Testis (tissue), 2 donors: ENCODE measurements around the gene FBXO34.

ENCODE experiments used
- CTCF ChIP-seq, 3 experiments: fragments of 450-650 bp in 2 of 3; fragments of 200-600 bp in 1 of 3; sonication (generic) in 1 of 3; IDR thresholded peaks; one replicate each; pipeline ENCODE4 v1.5.1; 2016 to 2019; ENCODE audit warnings: antibody characterized with exemption in 3 of 3, mild to moderate bottlenecking in 2 of 3, moderate library complexity in 1 of 3
- POLR2A ChIP-seq: fragments of 450-650 bp; IDR thresholded peaks from one replicate; pipeline ENCODE4 v1.6.1; 2017; ENCODE audit warnings: antibody characterized with exemption, mild to moderate bottlenecking, moderate library complexity

- no peak for TF ChIP-seq CTCF (IDR thresholded peaks at IDR 0.05)
- TF ChIP-seq POLR2A: no peak
Measured at GRCh38 chr14:55327179-55327578, 56.0 kb downstream of the FBXO34 start.
